Measurements from ENCODE around the gene VSTM2L. TPM values are rescaled to one million over a fixed set of nuclear protein-coding genes. Genes with fewer than 3 reads are reported as not detected.

The VSTM2L gene
- total RNA-seq, 1 experiment from 2014 or later, result 39.2 TPM

DNA sequence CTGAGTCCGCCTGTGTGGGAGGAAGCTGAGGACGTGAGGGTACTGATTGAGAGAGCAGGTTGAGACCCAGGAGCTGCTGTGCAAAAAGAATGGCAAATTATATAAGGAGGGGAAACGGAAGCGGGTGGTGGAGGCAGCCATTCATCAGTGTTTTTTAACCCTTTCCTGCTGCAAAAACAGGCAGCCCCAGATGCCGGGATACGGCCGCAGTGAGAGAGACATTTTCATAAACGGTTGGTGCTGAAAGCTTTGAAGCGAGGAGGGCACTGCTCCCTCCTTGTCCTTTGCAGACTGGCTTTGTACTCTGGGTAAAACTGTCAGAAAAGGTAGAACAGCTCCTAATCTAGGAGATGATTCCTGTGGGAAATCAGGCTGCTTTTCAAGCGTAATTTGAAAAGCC lies 74.0 kb downstream of the VSTM2L start:
- in situ Hi-C loops (cut with HindIII; ENCODE audit: low sequenced_read_pairs), result no loop called here
- no peak for DNase-seq (ENCODE audit: low spot score)

DNA sequence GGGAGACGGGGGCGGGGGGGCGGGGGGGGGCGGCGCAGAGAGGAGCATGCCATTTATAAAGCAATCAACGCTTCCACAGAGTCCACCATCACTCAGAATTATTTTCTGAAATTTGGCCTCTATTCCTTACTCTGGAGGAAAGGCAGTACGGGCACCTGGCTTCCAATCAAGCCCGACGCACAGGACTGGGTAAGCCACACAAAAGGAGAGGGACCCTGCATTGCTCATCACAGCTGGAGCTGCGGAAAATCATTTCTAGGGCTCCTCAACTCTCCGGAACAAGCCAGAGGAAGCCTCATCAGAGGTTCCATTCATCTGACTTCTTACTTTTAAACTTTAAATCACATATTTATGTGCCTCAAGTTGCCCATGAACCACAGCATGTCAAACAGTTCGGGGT lies 74.4 kb downstream of the VSTM2L start:
- no peak for DNase-seq (ENCODE audit: low spot score)
- in situ Hi-C loops (cut with HindIII; ENCODE audit: low sequenced_read_pairs), result no loop called here

DNA sequence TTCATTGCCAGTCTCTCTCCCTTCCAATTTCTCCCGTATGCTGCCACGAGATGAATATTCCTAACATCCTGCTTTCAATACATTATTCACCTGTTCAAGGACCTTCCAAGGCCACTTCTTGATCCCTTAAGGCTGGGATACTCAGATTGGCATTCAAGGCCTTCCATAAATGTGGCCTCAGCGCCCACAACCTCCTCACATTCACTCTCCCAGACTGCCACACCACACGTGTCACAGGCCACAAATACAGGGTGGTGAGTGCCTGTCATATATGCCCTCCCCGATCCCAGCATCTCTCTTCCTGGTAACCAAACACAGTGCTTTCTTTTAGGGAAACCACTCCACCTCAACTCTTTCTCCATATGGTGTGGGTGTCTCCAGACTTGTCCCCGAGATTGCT lies 74.9 kb downstream of the VSTM2L start:
- no peak for DNase-seq (ENCODE audit: low spot score)
- in situ Hi-C loops (cut with HindIII; ENCODE audit: low sequenced_read_pairs), result no loop called here

DNA sequence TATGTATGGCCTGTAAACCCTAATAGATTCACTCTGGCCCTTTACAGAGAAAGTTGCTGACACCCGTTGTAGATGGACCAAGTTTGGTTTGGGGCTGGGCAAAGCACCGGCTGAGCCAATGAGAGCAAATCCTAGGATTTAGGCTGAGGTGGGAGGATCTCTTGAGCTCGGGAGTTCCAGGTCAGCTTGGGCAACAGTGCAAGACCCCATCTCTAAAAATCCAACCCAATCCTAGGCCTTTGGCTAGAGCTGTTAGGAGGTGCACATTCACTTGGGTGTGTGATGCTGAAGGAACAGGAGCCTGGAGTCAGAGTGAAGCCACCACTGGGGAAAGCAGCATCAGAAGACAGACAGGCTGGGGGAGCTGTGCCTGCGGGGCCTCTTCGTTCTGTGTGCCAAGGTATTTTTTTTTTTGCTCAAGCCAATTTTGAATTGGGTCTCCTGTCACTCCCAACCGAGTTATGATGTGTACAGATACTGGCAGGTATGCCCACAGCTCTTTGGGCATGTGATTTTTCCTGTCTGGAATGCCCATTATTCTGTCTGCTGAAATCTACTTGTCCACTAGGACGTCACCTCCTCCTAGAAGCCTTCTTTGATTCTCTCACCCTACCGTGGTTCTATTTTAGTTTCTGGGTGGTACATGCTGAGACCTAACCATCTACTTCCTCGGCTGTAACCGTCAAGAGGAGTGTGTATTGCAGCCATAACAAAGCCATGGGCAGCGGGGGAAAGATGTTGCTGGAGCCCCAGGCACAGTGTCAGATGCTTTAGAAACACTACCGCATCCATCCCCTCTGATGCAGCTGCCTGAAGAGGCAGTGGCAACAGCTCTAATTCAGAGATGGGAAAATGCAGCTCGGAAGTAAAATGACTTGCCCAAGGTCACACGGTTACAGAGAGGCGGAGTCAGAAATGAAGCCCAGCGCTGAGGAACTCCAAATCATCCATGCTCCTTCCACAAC lies 76.4 kb downstream of the VSTM2L start:
- DNase-seq (ENCODE audit: low spot score), result no peak
- in situ Hi-C loops (cut with HindIII; ENCODE audit: low sequenced_read_pairs), result no loop called here

DNA sequence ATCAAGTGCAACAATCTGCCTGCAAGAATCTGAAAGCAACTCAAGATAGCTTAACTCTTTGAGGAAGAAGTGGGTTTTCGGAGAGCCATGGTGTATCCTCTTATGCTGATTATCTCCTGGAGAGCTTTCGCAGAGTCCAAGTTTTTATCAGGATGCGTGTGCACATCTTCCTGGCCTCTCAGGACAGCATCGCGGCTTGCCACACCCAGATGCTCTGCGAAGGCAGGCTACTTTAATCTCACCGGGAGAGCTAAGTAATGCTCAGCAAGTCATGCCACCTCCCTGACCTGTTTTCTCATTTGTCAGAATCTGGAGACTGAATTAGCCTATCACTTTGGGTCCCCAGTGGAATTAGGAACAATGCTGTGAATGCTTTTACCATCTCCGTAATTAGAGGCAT lies 77.5 kb downstream of the VSTM2L start:
- in situ Hi-C loops (cut with HindIII; ENCODE audit: low sequenced_read_pairs), result no loop called here
- DNase-seq (ENCODE audit: low spot score), result no peak

DNA sequence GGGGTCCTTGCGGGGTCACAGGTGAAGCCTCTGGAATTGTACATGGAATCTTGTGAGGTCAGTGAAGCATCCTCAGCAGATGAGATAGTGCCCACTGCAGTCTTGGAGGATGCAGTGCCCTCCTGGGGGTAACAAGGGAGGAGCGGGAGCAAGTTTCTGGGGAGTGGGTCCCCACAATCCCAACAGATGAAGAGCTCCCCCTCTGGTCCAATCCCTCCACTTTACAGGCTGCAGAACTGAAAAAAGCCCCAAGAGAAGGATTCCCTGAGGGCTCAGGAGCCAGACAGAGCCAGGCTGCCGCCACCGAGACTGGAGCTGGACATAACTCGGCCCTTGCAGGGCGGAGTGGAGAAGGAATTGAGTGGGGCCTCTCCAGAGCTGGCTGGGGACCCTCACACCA lies 77.9 kb downstream of the VSTM2L start:
- in situ Hi-C loops (cut with HindIII; ENCODE audit: low sequenced_read_pairs), result no loop called here
- no peak for DNase-seq (ENCODE audit: low spot score)

DNA sequence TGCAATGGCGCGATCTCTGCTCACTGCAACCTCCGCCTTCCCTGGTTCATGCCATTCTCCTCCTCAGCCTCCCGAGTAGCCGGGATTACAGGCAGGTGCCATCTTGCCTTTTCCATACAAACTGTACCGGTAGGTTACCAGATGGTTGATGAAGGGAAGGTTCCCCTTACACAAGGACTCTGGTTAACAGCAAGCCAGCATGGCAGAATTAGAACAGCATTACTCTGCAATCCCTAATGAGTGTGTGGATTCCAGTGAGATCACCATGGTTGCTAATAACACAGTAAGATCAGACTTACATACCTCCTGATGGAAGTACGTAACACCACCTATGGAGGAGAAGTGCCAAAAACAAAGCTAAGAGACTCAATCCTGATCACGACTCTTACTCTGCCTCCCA lies 78.6 kb downstream of the VSTM2L start:
- in situ Hi-C loops (cut with HindIII; ENCODE audit: low sequenced_read_pairs), result no loop called here

DNA sequence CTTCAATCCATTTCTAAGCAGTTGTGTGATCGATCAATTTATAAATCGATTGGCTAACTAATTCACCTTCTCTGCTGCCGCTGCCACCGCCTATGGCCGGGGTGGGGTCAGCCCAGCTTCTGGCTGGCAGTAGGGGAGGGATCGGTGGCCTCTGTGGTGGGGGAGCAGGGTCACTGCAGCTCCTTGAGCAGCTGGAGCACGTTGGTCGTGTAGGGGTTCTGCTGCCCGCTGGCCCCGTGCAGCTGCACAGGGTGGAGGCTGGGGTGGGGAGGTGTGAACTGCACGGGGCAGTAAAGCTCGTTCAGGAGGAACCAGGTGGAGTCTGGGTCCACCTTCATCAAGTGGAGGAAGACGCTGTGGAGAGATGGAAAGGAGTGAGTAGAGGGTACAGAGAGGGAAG lies 80.4 kb downstream of the VSTM2L start:
- DNase-seq (ENCODE audit: low spot score), result no peak
- in situ Hi-C loops (cut with HindIII; ENCODE audit: low sequenced_read_pairs), result no loop called here

More for the DNA sequence above, 78.6 kb downstream of the VSTM2L start:
- DNase-seq (ENCODE audit: low spot score), result no peak

DNA sequence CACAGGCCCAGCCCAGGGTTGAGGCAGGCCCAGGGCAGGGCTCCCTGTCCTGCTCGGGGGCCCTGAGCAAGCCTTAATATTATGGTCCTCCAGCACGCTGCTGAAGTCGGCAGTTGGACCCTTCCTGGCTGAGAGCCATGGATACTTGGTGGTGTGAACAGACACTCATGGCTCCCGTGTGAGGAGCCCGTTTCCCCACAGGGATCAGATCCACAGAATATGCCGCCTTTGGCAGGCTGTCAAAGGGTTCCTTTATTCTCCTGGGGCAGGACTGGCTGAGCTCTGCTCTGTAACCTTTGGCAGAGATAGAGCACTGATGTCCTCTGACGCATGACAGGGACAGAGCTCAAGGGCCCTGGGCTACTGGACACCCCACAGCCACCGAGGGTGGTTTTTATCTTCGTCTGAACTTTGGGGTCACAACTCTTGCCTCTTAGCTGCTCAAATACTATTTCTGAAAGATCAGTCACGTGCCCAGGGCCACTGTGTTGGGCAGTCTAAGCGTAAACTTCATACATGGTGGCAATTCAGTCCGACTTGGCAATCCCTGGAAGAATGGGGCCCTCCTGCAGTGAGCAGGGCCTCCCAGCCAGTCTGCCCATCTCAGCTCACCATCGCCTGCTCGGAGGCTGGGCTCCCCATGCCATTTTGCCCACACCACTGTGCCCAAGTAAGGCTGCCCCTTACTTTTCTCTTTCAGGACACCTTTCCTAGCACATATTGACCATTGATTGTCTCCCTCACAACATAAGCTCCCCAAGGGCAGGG lies 81.3 kb downstream of the VSTM2L start:
- in situ Hi-C loops (cut with HindIII; ENCODE audit: low sequenced_read_pairs), result no loop called here
- DNase-seq (ENCODE audit: low spot score), result no peak

DNA sequence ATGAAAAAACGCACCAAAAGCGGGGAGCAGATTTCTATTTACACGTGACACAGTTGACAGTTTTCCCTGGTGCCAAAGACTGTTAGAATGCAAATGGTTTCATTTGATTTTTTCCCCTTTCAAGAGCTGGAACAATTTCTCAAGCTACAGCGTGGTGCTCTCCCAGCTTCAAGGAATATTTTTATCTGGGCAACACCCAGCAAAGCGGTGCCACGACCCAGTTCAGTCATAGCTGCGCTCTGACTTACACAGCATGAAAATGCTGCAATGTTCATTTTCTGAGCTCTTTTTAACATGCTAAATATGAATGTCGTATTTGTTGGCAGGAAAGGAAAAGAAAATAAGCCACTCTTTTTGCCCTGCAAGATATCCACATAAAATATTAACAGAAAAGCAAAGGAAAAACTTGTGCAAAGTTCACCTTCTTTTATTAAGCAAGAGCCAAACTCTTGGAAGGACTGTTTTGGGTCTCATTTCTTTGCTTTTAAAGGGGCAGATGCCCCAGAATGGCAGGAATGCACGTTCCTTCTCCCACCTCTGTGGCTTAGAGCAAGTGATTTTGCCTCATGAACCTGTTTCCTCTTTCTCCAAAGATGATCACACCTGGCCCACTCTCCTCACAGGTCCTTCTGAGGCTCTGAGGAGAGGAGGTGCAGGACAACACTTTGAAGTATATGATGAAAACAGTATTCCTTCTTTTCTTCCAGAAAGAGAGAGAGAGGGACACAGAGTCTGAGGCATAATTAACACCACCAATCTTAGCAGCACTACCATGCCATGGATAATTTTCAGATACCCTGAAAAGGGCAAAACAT lies 83.3 kb downstream of the VSTM2L start:
- peak; percentile 44 for DNase-seq (ENCODE audit: low spot score)
- in situ Hi-C loops (cut with HindIII; ENCODE audit: low sequenced_read_pairs), result no loop called here

DNA sequence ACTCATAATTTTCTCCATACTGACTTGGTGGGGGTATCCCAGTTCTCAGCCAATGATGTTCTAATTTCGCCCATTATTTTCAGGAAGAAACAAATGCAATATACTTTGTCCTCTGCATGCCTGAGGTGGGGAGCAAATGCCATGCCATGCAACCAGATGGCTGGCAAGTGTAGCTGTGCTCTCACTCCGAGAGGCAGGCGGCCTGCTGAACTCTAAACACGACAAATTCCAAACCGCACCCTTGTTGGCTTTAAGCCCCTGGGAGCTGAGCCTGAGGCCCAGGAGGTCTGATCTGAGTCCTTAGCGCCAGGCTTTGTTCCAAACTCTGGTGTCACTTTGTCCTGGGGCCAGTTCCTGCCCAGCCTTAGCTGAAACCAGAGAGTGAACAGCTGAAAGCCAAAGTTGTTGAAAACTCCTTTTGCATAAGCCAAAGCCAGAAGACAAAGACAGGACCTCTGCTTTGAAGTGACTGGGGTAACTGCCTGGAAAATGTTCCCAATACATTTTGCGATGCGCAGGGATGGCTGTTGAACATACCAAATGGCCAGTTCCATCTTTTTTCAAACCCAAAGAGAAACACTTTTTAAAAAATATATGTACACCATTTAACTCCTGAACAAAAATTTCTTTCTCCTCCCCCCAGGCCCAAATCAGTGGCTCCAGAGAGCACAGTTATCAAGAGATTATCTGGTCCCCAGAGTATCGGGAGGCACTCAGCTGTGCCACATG lies 84.1 kb downstream of the VSTM2L start:
- DNase-seq (ENCODE audit: low spot score), result peak; percentile 82
- in situ Hi-C loops (cut with HindIII; ENCODE audit: low sequenced_read_pairs), result no loop called here

DNA sequence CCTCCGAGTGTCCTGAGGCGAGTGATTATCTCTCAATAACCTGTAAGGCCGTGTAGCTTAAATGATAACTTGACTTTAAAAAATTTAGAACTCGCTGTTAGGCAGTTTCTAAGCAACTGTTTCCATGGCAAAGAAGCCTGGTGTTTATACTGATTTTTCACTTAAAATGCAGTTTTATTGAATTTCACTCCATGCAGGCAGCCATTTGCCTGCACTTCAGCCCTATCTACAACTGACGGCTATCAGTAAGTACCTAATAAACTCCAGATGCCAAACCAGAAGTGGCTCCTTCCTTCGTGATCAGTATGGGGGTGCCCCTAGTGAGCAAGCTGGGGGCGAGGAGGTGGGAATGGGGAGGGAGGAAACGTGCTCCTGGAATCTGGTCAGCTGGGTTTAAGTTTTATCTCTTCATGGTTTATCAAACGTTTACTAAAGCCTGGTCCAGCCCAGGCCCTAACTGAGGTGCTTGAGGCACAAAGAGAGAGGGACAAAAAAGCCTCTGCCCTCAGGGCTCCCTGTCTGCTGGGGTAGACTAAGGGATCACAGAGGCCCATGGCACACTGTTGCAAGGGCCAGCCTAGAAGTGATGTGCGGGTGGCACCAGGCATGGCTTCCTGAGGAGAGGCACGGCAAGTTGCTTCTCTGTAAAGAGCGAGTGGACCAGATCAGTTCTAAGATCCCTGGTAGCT lies 84.8 kb downstream of the VSTM2L start:
- DNase-seq (ENCODE audit: low spot score), result no peak
- in situ Hi-C loops (cut with HindIII; ENCODE audit: low sequenced_read_pairs), result no loop called here

DNA sequence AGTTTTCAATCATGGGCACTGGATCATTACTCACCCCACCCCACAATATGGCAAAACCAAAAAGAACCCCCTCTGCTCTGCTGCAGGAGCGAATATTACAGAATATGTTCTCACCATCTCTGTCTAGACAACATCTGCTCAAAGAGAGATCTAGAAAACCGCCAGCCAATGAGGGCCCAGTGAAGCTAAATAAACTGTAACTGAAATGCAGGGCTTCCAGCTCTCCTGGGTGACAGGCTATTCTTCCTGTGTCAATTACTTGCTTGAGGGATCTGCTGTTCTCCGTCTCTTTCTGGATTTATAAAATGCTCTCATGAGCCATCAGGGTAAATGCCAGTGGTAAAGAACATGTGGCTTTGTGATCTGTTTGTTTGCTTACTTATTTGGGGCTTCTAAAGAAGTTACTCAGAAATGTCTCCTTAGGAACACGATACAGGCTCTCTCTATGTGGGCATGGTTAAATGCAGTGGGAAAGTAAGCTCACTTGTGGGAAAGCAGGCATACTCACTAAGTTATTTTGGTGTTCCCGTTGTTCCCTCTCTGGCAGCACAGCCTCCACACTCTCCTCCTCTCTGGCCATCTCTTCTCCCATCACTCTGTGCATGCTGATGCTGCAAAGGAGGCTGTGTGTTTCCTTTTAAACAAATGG lies 85.5 kb downstream of the VSTM2L start:
- in situ Hi-C loops (cut with HindIII; ENCODE audit: low sequenced_read_pairs), result no loop called here
- DNase-seq (ENCODE audit: low spot score), result no peak

DNA sequence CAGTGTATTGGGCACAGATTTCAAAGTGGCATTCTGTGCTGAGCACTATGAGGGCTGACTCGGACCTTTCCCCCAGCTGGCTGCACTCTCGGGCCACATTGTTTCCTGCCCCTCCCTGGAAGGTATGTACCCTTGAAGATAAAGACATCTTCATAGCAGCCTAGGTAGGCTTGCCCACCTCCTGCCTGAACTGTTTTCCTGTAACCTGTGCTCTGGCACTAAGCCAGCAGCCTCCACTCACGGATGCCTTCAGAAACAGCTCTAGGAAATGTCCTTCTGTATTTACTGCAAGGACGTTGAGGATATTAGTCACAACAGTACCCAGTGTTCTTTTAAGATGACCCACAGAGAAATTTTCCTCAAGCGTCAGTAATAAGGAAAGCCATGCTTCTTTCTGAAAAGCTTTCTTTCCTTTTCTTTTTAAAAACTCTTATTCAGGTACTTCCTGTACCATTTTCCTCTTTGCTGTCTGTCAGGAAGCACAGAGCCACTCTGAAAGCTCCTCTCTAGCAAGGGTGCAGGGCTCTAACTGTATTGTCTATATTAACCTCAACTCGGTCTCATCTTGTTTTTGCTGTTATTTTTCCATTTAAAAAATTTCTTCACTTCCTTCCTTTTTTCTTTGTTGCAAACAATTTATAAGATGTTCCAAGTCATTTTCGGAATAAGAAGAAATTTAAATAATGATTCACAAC lies 86.8 kb downstream of the VSTM2L start:
- in situ Hi-C loops (cut with HindIII; ENCODE audit: low sequenced_read_pairs), result loop anchor here (10.0 kb wide), 1 partner anchor 75 kb away; no protein-coding TSS in a partner anchor
- DNase-seq (ENCODE audit: low spot score), result peak; percentile 85

DNA sequence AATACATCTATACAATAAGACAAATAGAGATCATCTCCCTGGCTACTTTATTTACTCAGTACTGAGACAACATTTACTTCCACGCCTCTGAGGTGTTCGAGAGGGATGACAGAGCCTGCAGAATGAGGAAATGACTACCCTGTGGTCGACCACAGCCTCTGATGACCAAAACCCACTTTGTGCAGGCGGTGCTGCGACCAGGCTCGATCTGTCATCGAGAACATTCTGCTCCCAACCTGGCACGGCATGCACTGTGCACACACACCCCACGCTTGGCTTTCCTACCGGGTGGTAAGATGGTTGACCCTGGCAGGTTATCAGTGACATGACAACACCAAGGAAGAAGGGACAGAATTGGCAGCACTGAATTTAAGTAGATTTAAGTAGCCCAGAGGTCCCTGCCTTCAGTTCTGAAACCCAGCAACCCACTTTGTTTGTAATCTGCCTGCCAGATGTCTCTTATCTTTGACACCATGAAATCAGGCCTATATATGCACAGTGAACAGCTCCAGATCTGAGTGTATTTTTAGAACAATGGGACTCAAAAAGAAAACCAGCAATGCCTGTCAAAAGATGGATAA lies 87.7 kb downstream of the VSTM2L start:
- in situ Hi-C loops (cut with HindIII; ENCODE audit: low sequenced_read_pairs), result loop anchor here (10.0 kb wide), 1 partner anchor 76 kb away; no protein-coding TSS in a partner anchor
- no peak for DNase-seq (ENCODE audit: low spot score)

DNA sequence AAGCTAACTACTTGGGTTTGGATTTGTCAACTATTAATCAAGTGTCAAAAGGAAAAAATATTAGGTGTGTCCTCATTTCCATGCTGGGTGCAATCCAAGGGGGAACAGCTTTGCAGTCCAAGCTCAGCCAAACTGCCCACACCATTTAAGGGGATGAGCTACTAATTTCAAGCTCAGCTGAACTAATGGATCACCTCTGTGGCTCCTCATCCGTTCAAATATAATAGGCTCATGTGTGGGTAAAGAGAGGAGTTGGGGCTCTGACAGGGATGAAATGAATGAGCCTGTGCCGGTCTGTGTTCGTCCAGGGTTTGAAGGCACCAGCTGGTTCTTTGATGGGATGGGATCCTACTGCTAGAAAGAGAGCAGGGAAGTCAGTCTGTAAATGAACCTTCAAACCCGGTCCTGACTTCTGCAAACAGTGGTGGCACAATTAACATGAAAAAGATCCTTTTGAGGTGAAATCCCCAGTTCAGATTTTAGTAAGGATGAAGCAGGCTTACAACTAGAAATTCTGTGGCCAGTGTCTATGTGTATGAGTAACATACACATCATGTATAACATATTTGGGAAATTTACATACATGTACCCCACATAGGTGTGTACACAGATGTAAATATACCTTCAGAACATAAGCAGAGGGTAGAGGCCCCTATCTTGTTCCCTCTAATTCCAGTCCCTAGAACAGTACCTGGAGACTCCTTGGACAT lies 88.4 kb downstream of the VSTM2L start:
- no peak for DNase-seq (ENCODE audit: low spot score)
- in situ Hi-C loops (cut with HindIII; ENCODE audit: low sequenced_read_pairs), result loop anchor here (10.0 kb wide), 1 partner anchor 77 kb away; no protein-coding TSS in a partner anchor

Measured in G401 (cell line).